ENCODE data around the gene TXLNA. TPM values are rescaled to one million over a fixed set of nuclear protein-coding genes. Genes with fewer than 3 reads are reported as not detected.

The TXLNA gene
- polyA plus RNA-seq, 4 donors, result 41.6 to 48.3 (median 45.7) TPM

GRCh38 chr1:32242341-32242851, 62.9 kb downstream of the TXLNA start:
- DNase-seq (ENCODE audit: low read depth in 4 of 4, low spot score in 3 of 4), result no peak

GRCh38 chr1:32246888-32247273, 67.4 kb downstream of the TXLNA start, which contains the start of gene FAM167B:
Gene FAM167B, plus strand, starts transcription at chr1:32247222. Its CDS starts 200 bp downstream, at chr1:32247422.
- no peak for DNase-seq (ENCODE audit: low read depth in 4 of 4, low spot score in 3 of 4)

GRCh38 chr1:32247452-32247851, 68.0 kb downstream of the TXLNA start:
- no peak for DNase-seq (ENCODE audit: low read depth in 4 of 4, low spot score in 3 of 4)

Other genes starting within 250 kb of the TXLNA start
- 100 to 1,000 TPM; 212 to 247 (median 238) TPM for gene PTP4A2, start 241.3 kb upstream of the TXLNA start, polyA plus RNA-seq (ENCODE audit: insufficient read length in 4 of 4)
- 100 to 1,000 TPM; 258 to 297 (median 282) TPM for gene KHDRBS1, start 165.8 kb upstream of the TXLNA start, polyA plus RNA-seq (ENCODE audit: insufficient read length in 4 of 4)
- 10 to 100 TPM; 19.7 to 22.1 (median 19.9) TPM for gene TMEM39B, start 106.7 kb upstream of the TXLNA start, polyA plus RNA-seq (ENCODE audit: insufficient read length in 4 of 4)
- gene KPNA6, start 71.6 kb upstream of the TXLNA start, polyA plus RNA-seq (ENCODE audit: insufficient read length in 4 of 4), result 10 to 100 TPM; 33.4 to 42.0 (median 38.4) TPM
- 10 to 100 TPM; 20.6 to 26.3 (median 22.2) TPM for gene CCDC28B, start 20.9 kb downstream of the TXLNA start, polyA plus RNA-seq (ENCODE audit: insufficient read length in 4 of 4)
- 1 to 10 TPM; 7.3 to 7.9 (median 7.8) TPM for gene IQCC, start 26.0 kb downstream of the TXLNA start, polyA plus RNA-seq (ENCODE audit: insufficient read length in 4 of 4)
- gene DCDC2B, start 29.4 kb downstream of the TXLNA start, polyA plus RNA-seq (ENCODE audit: insufficient read length in 4 of 4), result under 1 TPM; 0.62 to 0.96 (median 0.72) TPM
- gene TMEM234, start 42.7 kb downstream of the TXLNA start, polyA plus RNA-seq (ENCODE audit: insufficient read length in 4 of 4), result 10 to 100 TPM; 21.0 to 24.4 (median 23.3) TPM
- 100 to 1,000 TPM; 173 to 190 (median 177) TPM for gene EIF3I, start 42.7 kb downstream of the TXLNA start, polyA plus RNA-seq (ENCODE audit: insufficient read length in 4 of 4)
- gene FAM167B, start 67.5 kb downstream of the TXLNA start, polyA plus RNA-seq (ENCODE audit: insufficient read length in 4 of 4), result 10 to 100 TPM in 3 of 4 donors, 1 to 10 TPM in 1; 8.4 to 11.1 (median 10.7) TPM
- 1 to 10 TPM; 4.2 to 6.7 (median 5.2) TPM for gene LCK, start 71.6 kb downstream of the TXLNA start, polyA plus RNA-seq (ENCODE audit: insufficient read length in 4 of 4)
- gene HDAC1, start 112.4 kb downstream of the TXLNA start, polyA plus RNA-seq (ENCODE audit: insufficient read length in 4 of 4), result 100 to 1,000 TPM; 162 to 193 (median 179) TPM
- 100 to 1,000 TPM; 443 to 517 (median 479) TPM for gene MARCKSL1, start 156.6 kb downstream of the TXLNA start, polyA plus RNA-seq (ENCODE audit: insufficient read length in 4 of 4)
- 1 to 10 TPM; 3.0 to 7.2 (median 6.6) TPM for gene FAM229A, start 182.8 kb downstream of the TXLNA start, polyA plus RNA-seq (ENCODE audit: insufficient read length in 4 of 4)
- 1 to 10 TPM; 2.0 to 4.3 (median 3.0) TPM for gene TSSK3, start 182.9 kb downstream of the TXLNA start, polyA plus RNA-seq (ENCODE audit: insufficient read length in 4 of 4)
- gene BSDC1, start 214.8 kb downstream of the TXLNA start, polyA plus RNA-seq (ENCODE audit: insufficient read length in 4 of 4), result 10 to 100 TPM; 58.6 to 63.3 (median 61.2) TPM

All from right renal pelvis (tissue), 4 donors.